Measurements from ENCODE around the gene ZP4. TPM values are rescaled to one million over a fixed set of nuclear protein-coding genes. Genes with fewer than 3 reads are reported as not detected.

Gene ZP4
- total RNA-seq, 1 experiment from 2014 or later: not detected

DNA sequence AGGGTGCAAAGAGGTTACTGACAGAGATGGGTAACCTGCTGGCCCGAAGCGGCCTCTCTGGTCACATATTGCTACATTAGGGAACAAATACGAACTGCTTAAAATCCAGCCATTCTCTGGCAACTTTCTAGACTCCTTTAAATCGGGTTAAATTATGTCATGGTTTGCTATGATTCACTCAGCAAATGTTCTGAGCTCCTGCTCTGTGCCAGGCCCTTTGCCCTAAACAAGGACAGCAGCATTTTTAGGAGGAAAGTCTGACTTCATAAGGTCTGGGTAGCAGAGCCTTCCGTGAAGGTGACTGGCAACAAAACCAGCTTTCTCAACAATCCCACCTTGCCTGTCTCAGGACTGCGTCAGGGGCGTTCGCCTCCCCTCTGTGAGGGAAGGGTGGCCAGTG, 15.4 kb downstream of the ZP4 start:
- Histone ChIP-seq H3K27me3 (replicated peaks; ENCODE audit: insufficient read depth, low read depth, low read length, poor library complexity) (no peaks in the 10 kb centered on the region), H3K27ac (ENCODE audit: low read depth, low read length, poor library complexity, severe bottlenecking) (no peak overlapping the region), H3K36me3 (ENCODE audit: insufficient read depth, low read length, poor library complexity, severe bottlenecking) (no peaks in the 10 kb centered on the region), H3K9me3 (ENCODE audit: low read depth, low read length, poor library complexity, severe bottlenecking) (no peaks in the 10 kb centered on the region), H3K4me3 (ENCODE audit: low read depth, low read length, poor library complexity, severe bottlenecking) (no peak overlapping the region), H3K4me1 (ENCODE audit: insufficient read depth, low read length, poor library complexity, severe bottlenecking) (no peaks in the 10 kb centered on the region)
- DNase-seq (ENCODE audit: low spot score): no peak
- TF ChIP-seq EZH2 (IDR thresholded peaks at IDR 0.05; ENCODE audit: borderline replicate concordance, low read depth, low read length, poor library complexity, severe bottlenecking): no peak
- no peak for TF ChIP-seq CTCF (conservative IDR thresholded peaks at IDR 0.05; ENCODE audit: low read depth, low read length)
- intact Hi-C loops (cut with micrococcal nuclease; ENCODE audit: unreplicated experiment): no loop called here
- BruUV-seq (replicated peaks): no TSS peak
- CTCF ChIA-PET: no interaction called here
- POLR2A ChIA-PET (ENCODE audit: low non-redundant PET): no interaction called here

GRCh38 chr1:237873487-237874211, 17.1 kb downstream of the ZP4 start:
- DNase-seq (ENCODE audit: low spot score): peak; percentile 77
- intact Hi-C loops (cut with micrococcal nuclease; ENCODE audit: unreplicated experiment): no loop called here
- TF ChIP-seq EZH2 (IDR thresholded peaks at IDR 0.05; ENCODE audit: borderline replicate concordance, low read depth, low read length, poor library complexity, severe bottlenecking) (no peak), CTCF (conservative IDR thresholded peaks at IDR 0.05; ENCODE audit: low read depth, low read length) (no peak)
- no peaks in the 10 kb centered on the region for H3K9me3 ChIP-seq (ENCODE audit: low read depth, low read length, poor library complexity, severe bottlenecking)
- no peaks in the 10 kb centered on the region for H3K27me3 ChIP-seq (replicated peaks; ENCODE audit: insufficient read depth, low read depth, low read length, poor library complexity)
- CTCF ChIA-PET: interaction anchor here (1.1 kb wide), 1 partner anchor 27 kb away, joined by 3 read pairs; no protein-coding TSS in a partner anchor
- H3K27ac ChIP-seq (ENCODE audit: low read depth, low read length, poor library complexity, severe bottlenecking): no peak overlapping the region
- no peaks in the 10 kb centered on the region for H3K4me1 ChIP-seq (ENCODE audit: insufficient read depth, low read length, poor library complexity, severe bottlenecking)
- no peak overlapping the region for H3K4me3 ChIP-seq (ENCODE audit: low read depth, low read length, poor library complexity, severe bottlenecking)
- no TSS peak for BruUV-seq (replicated peaks)
- H3K36me3 ChIP-seq (ENCODE audit: insufficient read depth, low read length, poor library complexity, severe bottlenecking): no peaks in the 10 kb centered on the region
- POLR2A ChIA-PET (ENCODE audit: low non-redundant PET): no interaction called here

DNA sequence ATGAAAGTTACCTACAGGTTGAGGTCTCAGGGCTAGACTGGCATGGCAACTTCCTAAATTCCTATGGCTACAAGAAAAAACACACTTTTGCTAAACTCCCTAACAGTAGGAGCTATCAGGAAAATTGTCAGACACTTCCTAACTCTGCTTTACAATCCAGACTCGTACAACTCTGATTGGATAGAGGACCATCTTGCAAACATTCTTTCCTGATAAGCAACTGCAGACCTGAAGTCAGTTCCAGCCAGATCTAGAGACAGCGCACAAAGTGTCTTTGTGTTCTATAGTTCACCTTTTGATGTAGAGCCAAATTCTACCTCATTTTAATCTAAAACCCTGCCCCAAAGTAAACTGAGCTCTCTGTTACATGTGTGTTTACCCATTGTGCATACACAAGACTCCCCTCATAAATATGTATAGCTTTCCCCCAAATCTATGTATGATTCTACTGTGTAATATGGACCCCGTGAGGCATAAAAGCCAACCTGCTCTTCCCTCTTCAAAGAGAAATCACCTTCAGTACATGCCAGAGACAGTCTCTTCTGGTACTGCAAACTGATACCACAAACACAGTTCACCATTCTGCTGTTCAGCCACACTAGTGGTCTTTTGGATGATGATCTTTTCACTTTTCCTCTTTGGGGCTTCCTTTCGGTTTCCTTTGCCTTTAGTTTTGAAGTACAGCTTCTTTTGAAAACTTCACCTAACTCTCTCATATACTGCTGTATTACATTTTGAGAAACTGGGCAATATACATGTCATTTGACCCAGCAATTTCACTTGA, 21.7 kb downstream of the ZP4 start:
- no peak overlapping the region for H3K4me3 ChIP-seq (ENCODE audit: low read depth, low read length, poor library complexity, severe bottlenecking)
- intact Hi-C loops (cut with micrococcal nuclease; ENCODE audit: unreplicated experiment): no loop called here
- no peaks in the 10 kb centered on the region for H3K9me3 ChIP-seq (ENCODE audit: low read depth, low read length, poor library complexity, severe bottlenecking)
- ChIA-PET POLR2A (ENCODE audit: low non-redundant PET) (no interaction called here), CTCF (no interaction called here)
- H3K27me3 ChIP-seq (replicated peaks; ENCODE audit: insufficient read depth, low read depth, low read length, poor library complexity): no peaks in the 10 kb centered on the region
- H3K27ac ChIP-seq (ENCODE audit: low read depth, low read length, poor library complexity, severe bottlenecking): no peak overlapping the region
- TF ChIP-seq EZH2 (IDR thresholded peaks at IDR 0.05; ENCODE audit: borderline replicate concordance, low read depth, low read length, poor library complexity, severe bottlenecking): no peak
- no peak for TF ChIP-seq CTCF (conservative IDR thresholded peaks at IDR 0.05; ENCODE audit: low read depth, low read length)
- BruUV-seq (replicated peaks): no TSS peak
- DNase-seq (ENCODE audit: low spot score): no peak
- H3K36me3 ChIP-seq (ENCODE audit: insufficient read depth, low read length, poor library complexity, severe bottlenecking): no peaks in the 10 kb centered on the region
- H3K4me1 ChIP-seq (ENCODE audit: insufficient read depth, low read length, poor library complexity, severe bottlenecking): no peaks in the 10 kb centered on the region

All from A673 (cell line).